Fibroblast of skin of scalp (primary cell): ENCODE measurements around the gene DNAJC7.

Source experiments
- DNase-seq: peaks from one replicate; pipeline ENCODE4 v3.0.0-alpha.2; 2013

Gene DNAJC7

DNA sequence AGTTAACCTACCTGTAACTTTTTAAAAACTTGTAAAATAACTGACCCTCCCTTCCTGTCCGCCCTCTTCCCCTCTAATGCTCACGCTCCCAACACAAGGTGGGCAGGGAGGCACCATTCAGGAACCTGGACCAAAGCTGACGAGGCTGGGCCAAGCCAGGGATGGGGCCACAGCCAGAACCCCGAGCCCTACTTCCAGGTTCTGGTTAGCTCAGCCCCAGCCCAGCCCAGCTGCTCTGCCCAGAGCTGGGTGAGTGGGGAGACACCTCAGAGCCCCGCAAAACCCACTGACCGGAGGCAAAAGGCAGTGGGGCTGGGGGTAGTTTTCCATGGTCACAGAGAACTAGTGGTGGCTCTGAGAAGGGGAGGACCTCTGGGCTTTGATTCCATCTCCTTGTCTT, 43.2 kb downstream of the DNAJC7 start:
- DNase-seq = no peak

DNA sequence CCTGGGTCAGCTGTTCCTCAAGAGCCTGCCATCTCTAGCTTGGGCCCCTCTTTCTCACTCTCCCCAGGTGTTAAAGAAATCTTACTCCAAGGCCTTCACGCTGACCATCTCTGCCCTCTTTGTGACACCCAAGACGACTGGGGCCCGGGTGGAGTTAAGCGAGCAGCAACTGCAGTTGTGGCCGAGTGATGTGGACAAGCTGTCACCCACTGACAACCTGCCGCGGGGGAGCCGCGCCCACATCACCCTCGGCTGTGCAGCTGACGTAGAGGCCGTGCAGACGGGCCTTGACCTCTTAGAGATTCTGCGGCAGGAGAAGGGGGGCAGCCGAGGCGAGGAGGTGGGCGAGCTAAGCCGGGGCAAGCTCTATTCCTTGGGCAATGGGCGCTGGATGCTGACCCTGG, 43.8 kb downstream of the DNAJC7 start:
- DNase-seq = no peak

DNA sequence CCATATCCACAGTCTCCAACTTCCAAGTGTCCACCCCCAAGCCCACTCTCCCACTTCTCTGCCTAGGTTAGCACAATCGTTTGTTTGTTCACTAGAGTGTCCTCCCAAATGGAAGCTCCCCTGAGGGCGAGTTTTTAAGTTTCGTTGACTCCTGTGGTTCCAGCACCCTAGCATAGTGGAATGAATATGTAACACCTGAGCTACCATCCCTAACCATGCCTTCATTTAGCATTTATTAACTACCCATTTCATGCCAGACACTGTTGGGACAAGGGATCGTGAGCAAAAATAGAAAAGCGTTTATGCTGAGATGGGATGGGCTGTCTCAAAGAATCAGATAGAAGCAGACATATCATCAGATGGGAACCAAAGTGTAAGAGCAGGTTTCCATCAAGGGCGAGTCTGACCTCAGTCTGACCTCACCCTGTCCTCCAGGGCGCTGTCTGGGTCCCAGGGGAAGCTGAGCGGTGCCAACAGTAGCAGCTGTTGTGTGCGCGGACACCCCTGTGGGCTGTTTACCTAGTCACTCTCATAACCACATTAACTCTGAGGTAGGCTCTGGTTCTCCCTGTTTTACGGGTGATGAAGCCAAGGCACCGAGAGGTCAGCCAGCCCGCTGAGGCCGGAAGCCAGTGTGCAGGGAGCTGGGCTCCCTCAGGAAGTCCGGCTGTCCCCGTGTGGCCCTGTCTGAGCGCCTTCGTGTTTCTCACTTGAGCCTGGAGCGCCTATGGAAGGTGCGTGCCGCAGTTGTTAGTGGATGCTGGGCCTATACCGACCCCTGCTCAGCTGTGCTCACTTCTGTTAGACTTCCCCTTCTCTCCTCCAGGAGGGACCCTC, 44.5 kb downstream of the DNAJC7 start:
- no peak for DNase-seq

DNA sequence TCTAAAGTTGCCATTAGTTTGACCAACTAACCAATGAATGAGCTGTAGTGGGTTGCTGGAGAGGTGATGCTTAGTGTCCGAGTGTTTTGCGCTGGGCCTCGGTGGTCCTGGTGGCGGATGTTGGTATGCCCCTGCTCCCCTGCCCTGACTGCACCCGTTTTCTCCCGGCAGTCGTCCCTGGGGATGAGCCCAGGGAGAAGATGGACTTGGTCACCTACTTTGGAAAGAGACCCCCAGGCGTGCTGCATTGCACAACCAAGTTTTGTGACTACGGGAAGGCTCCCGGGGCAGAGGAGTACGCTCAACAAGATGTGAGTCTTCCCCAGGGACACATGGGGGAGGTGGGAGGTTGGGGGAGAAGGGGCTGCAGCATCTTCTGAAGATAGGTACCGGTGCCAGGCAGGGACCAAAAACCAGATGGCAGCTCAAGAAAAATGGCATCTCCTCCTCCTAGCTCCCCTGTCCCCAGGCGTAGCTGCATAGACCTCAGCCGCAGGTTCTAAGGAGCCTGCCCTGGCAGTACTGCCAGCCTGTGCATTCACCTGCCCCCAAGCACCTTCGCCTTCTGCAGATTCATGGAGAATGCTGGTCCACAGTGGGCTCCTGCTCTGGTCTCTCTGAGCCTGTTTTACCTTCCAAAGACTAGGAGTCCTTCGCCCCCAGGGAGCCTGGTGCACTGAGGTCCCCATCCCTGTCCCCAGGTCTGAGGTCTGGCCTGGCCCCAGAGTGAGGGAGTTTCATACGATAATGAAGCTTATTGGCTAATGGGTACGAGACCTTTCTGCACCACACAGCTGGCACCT, 45.3 kb downstream of the DNAJC7 start:
- DNase-seq = no peak

DNA sequence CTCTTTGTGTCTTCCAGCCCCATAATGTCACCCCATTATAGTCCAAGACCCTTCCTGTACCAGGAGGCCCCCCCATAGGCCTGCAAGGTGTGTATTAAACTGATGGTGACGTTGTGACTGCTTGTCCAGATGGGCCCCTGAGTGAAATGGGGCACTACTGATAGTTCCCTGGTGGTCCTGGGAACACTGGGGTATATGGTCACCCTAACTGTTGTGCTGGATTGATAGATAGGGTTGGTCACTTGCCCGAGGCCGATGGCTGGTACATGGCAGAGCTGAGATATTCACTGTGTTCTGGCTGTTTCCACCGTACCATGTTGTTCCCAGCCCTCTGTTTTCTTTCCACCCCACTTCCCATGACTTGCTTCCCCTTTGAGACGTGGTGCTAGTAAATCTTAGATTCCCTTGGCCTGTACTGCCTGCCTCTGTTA, 46.3 kb downstream of the DNAJC7 start:
- no peak for DNase-seq

DNA sequence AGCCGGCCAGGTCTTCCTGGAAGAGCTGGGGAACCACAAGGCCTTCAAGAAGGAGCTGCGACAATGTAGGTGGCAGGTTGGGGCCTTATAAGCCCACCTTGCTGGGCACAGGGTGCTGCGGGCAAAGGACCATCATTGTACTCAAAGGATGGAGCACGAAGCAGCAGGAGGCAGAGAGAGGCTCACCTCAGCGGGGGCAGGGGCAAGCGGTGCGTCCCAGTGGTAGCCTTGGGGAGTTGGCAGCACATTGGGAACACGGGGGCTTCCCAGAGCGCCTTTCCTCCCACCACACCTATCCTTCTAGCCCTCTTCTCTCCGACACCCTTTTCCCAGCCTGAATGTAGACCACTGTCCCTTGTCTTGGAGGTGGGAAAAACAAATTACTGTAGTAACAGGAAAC, 48.6 kb downstream of the DNAJC7 start:
- DNase-seq = no peak

DNA sequence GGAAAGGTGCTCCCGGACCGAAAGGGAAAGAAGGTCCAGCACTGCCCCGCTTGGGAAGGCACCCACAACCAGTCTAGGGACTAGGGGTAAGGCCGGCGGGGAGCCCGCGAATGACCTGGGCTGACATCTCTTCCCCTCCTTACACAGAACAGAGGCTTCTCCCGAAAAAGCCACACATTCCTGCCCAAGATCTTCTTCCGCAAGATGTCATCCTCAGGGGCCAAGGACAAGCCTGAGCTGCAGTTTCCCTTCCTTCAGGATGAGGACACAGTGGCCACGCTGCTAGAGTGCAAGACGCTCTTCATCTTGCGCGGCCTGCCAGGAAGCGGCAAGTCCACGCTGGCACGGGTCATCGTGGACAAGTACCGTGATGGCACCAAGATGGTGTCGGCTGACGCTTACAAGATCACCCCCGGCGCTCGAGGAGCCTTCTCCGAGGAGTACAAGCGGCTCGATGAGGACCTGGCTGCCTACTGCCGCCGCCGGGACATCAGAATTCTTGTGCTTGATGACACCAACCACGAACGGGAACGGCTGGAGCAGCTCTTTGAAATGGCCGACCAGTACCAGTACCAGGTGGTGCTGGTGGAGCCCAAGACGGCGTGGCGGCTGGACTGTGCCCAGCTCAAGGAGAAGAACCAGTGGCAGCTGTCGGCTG, 49.2 kb downstream of the DNAJC7 start:
- DNase-seq = no peak

DNA sequence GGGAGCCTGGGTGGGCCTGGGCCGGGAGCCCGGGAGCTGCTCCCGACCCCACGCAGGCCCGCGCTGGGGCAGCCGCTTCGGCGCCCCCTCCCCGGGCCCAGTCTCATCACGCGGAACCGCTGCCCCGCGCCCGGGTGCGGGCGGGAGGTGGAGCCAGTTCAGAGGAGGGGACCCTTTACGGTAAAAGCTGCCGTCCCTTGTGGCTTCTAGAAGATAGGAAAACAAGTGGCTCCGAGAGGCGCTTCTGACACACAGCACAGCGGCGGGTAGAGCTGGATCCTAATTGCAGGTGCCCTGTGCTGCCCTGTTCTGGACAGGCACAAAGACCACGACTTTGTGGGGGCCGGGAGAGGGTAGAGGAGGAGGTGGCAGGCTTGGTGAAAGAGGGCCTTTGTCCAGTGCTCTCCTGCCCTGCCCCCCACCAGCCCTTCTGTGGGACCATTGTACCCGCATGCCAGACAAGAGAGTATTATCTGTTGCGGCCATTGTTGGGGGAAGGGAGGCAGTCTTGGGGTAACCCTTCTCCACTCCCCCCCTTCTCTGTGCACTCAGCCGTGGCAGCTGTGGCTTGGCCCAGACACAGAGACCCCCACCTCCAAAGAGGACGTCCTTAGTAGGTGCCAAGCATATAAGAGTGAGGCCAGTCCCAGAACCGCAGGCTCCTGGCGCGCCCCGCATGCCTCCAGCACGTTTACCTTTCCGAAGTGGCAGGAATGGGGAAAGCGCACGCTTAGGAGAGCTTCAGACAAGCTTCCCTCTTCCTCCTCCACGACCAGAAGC, 49.9 kb downstream of the DNAJC7 start:
- peak; percentile 8 for DNase-seq

DNA sequence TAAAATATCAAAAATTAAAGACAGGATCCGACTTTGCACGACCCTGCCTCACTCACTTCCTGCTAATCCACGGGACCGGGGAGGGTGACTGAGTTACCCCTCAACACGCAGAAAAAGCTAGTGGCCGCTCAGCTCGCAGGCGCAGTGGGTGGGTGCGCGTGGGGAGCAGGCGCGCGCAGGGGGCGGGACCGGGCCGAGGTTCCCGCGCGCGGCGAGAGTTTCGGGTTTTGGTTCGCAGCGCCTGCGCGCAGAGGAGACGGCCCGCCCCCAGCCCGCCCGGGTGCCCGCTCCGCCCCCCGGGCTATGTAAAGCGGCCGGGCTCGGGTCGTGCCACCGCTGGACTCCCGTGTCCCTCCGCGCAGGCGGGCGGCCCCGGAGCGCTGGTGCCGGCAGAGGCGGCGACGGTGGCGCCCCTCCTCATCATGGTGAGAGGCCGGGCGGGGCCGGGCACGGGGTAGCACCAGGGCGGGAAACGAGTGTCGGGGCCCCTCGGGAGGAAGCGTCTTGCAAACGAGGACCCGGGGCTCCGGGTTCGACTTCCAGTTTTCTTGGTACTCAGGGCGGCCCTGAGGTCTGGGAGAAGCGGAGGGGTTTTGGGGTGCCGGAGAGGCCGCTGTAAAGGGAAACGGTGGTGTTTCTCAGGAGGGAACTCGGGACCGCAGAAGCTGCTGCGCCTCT, 50.6 kb downstream of the DNAJC7 start, which contains the start of gene CNP:
Gene CNP, plus strand, starts transcription at position 333 of the 678 bp plus-strand sequence. Its CDS starts 90 bp downstream, at position 423.
- peak; percentile 93 for DNase-seq

DNA sequence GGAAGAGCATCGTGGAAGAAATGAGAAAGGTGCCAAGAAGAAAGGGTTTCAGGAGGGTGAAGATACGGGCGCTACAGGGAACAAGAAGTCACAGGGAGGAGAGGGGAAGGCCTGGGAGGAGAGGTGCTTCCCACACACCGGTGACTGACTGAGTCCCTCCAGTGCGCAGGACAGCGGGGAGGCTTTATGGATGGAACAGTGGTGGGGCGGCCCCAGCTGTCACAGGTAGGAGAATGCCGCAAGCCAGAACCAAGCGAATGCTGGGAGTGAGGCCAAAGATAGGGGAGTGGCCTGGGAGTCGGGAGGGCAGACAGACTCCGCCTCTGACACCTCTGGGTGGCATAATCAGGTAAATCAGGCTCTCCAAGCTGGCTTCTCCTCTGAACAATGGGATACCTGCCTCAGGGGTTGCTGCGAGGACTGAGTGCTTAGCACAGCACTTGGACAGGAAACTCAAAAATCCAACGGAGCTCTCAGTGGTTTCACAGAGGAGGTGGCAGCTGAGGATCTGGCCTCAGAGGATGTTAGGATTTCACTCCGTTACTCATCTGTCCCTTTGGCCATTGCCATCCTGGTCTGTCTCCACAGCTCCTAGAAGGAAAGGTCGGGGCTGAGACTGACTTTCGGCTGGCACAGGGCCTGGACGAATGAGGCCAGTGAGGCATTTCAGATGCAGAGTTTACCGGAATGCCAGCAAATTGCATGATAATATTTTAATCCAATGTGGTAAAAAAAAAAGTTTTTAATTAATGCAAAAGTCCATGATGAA, 51.4 kb downstream of the DNAJC7 start:
- peak; percentile 25 for DNase-seq

DNA sequence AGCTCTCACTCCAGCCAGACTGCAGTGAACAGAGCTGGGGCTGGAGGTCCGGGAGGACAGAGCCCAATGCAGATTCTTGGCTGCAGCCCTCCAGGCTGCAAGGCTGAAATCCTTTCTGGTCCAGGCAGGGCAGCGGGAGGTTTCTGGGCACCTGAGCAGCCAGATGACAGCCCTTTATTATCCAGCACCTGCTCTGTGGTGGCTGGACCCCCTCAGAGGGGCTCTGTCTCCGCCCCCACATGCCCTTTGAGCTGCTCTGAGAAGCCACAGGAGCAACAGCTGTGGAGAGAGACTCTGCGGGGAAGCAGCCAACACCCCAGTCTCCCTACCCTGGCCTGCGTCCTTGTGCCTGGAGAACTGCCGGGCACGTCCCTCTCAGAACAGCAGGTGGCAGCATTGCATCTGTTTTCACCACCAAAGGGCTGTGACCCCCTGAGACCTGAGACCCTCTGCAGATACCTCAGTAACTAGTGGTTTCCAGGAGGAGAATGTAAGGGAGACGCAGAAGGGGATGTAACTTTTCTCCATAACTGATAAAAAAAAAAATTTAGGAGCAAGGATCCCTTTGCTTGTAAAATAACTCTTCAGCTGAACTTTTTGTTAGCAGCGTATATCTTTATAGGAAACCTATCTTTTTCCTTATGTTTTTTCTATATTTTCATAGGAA, 54.3 kb downstream of the DNAJC7 start:
- DNase-seq = peak; percentile 53

DNA sequence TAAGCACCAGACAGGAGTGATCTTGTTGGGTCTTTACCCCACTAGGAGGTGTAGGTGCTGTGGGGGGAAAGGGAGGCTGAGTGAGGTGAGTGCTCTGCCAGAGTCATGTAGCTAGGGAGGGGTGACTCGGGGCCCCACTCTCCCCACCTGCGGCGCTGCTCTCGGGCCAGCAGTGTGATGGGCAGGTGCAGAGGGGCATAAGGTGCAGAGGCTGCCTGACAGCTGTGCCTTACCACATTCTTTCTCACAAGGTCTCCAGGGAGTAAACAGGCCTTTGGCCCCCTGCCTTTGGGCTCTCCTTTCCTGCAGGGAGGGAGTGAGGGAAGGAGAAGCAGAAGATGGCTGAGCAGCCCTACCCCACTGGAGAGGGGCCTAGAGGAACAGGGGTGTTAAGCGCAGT, 55.1 kb downstream of the DNAJC7 start:
- no peak for DNase-seq

DNA sequence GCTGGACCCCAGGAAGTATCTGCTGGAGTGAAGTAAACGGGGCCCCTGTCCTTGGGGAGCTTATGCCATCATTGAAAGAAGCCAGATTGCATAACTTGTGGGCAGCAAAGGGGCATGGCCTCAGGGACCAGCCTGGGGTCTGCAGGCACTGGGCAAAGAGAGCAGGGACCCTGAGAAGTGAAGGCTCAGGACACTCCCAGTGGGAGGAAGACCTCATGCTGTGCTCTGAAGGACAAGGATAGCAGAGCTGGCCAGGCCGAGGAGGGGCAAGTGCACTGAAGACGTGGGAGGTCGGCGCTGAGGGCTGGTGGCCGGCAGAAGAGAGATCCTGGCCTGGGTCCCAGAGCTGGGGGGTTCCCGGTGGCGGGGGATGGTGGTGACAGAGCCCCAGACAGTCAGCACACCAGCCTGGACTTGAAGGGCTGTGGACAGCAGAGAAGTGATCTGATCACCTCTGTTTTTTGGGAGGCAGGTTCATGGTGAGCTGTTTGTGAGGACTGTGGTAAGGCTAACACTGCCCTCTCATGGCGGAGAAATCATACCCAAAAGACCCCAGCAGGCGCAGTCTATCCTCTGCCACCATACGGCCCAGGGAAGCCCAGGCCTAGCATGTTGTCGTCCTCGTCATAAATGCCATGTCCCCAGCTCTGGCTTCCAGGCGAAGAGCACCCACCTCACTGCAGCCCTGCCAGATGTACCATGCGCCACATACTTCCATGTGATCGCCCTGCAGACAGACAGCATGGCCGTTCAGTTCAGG, 57.7 kb downstream of the DNAJC7 start:
- DNase-seq = peak; percentile 58

DNA sequence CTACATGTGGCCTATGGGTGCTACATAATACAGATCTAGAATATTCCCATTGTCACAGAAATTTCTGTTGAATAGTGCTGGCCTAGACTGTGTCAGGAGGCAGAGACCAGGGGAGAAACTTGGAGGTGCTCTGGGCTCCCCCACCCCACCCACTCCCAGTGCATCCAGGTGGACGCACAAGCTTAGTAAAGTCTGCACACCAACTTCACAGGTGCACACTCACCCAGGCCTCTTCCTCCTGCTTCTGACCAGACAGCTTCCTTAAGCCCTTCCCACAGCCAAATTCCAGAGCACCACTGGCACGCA, 58.3 kb downstream of the DNAJC7 start:
- DNase-seq = no peak

DNA sequence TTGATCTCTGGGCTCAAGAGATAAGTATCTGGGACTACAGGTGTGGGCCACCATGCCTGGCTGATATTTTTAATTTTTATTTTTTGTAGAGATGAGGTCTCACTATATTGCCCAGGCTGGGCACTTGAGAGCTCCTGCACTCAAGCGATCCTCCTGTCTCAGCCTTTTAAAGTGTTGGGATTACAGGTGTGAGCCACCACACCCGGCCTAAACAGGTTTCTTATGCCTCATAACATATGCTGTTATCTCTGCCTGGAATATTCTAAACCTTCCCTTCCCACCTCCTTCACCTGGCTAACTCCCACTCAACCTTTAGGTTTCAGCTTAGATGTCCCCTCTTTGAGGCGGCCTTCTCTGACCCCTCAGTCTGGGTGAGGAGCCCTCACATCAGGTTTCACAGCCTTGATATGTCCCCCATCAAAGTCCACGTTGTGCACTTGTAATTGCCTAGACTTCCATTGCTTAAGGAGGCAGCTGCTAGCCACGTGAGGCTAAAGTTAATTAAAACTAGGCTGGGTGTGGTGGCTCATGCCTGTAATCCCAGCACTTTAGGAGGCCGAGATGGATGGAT, 59.3 kb downstream of the DNAJC7 start:
- DNase-seq = no peak

DNA sequence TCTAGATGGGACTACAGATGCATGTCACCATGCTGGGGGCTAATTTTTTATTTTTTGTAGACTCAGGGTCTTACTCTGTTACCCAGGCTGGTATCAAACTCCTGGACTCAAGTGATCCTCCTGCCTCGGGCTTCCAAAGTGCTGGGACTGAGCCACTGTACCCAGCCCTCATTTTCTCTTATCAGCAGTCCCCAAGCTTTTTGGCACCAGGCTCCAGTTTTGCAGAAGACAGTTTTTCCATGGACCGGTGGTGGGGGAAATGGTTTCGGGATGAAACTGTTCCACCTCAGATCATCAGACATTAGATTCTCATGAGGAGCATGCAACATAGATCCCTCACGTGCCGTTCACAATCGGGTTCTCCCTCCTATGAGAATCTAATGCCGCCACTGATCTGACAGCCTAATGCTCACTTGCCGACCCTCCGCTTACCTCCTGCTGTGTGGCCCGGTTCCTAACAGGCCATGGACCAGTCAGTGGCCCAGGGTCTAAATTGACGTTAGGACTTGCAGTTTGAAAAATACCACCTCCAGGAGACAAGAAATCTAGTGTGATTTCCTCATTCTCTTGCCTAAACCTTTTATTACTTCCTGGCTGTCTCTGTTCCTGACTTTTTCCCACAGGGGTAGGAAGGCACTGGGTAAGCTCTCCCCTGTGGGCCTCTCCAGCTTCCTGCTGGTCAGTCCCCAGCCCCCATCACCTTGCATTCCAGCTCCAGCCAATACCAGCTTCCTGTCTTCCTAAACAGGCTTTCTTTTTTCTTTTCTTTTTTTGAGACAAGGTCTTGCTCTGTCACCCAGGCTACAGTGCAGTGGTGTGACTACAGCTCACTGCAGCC, 60.0 kb downstream of the DNAJC7 start:
- DNase-seq = peak; percentile 13

DNA sequence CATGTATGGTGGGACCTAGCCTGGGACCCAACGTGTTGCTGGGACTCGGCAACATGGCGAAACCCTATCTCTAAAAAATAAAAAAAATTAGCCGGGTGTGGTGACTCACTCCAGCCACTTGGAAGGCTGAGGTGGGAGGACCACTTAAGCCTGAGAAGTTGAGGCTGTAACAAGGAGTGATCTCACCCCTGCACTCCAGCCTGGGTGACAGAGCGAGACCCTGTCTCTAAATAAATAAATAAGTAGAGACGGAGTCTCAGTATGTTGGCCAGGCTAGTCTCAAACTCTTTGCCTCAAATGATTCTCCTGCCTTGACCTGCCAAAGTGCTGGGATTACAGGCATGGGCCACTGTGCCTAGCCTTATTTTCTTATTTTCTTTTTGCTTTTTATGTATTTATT, 60.7 kb downstream of the DNAJC7 start:
- DNase-seq = no peak

DNA sequence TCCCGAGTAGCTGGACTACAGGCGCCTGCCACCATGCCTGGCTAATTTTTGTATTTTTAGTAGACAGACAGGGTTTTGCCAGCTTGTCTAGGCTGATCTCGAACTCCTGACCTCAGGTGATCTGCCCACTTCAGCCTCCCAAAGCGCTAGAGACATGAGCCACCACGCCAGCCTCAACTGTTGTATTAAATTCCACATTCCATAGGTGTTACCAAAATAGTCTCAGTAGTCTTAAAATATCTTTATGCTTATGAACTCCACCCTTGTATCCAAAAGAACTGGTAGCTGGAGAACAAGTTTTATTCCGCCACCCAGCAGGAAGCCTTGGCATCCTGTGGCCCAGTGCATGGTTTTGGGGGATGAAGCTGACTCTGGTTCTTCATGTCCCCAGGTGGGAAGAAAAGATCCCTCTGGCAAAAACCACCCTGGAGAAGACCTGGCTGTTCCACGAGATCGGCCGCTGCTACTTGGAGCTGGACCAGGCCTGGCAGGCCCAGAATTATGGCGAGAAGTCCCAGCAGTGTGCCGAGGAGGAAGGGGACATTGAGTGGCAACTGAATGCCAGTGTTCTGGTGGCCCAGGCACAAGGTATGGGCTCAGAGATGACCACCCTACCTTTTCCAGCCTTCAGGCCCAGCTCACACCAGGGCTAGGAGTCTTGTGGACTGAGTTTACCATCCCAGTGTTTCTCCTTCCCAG, 68.3 kb downstream of the DNAJC7 start:
- no peak for DNase-seq
